SK-N-SH (cell line): ENCODE results near the gene ELP1. TPM values are rescaled to one million over a fixed set of nuclear protein-coding genes. Genes with fewer than 3 reads are reported as not detected.

Source experiments
- CTCF ChIA-PET: fragments of 300-600, 350-600 bp; formaldehyde crosslinking; extraction: SDS; loops from one replicate; lab custom pipeline; 2021; lab: Yijun Ruan, JAX
- POLR2A ChIA-PET: fragments of 350-600 bp; sonication (Branson Sonifier 250); formaldehyde crosslinking; extraction: SDS; loops from one replicate; lab custom pipeline; 2020; ENCODE audit warnings: antibody characterized with exemption, inconsistent platforms; lab: Yijun Ruan, JAX
- DNase-seq: peaks from one replicate; pipeline ENCODE4 v3.0.0; 2012
- H2AFZ ChIP-seq: fragments of 200-600 bp; sonication (generic); 2 replicates; pipeline ENCODE4 v1.8.1; 2016; ENCODE audit warnings: antibody characterized with exemption, mild to moderate bottlenecking, low read depth
- H3F3A ChIP-seq: fragments of 200-600 bp; sonication (generic); replicated peaks from 2 replicates; pipeline ENCODE3; 2016; ENCODE audit warnings: antibody characterized with exemption, mild to moderate bottlenecking; ENCODE audit not compliant: insufficient read depth
- H3K27ac ChIP-seq, 2 experiments: fragments of 200-500 bp in 1 of 2; fragments of 200-600 bp in 1 of 2; sonication (Bioruptor generic) in 1 of 2; sonication (generic), shearing (Covaris generic) in 1 of 2; 2 replicates each; pipeline versions ENCODE4 v1.5.1 to v1.6.1; 2014 to 2016; ENCODE audit warnings: low read depth in 2 of 2, inconsistent platforms in 1 of 2, low read length in 1 of 2, mild to moderate bottlenecking in 1 of 2, mixed read lengths in 1 of 2
- H3K27me3 ChIP-seq: fragments of 200-600 bp; sonication (generic), shearing (Covaris generic); 2 replicates; pipeline ENCODE4 v1.6.1; 2016; ENCODE audit warnings: mixed run types; ENCODE audit not compliant: insufficient read depth
- H3K36me3 ChIP-seq, 2 experiments: fragments of 200-500 bp in 1 of 2; fragments of 200-600 bp in 1 of 2; sonication (Bioruptor generic) in 1 of 2; sonication (generic) in 1 of 2; replicated peaks in 1 of 2; 2 replicates each; pipeline versions ENCODE3 to v1.5.1; 2014 to 2016; ENCODE audit warnings: low read length in 1 of 2, mild to moderate bottlenecking in 1 of 2; ENCODE audit not compliant: insufficient read depth in 2 of 2, control insufficient read depth in 1 of 2
- H3K4me1 ChIP-seq, 2 experiments: fragments of 200-500 bp in 1 of 2; fragments of 200-600 bp in 1 of 2; sonication (Bioruptor generic) in 1 of 2; sonication (generic), shearing (Covaris generic) in 1 of 2; 2 replicates each; pipeline versions ENCODE4 v1.5.1 to v1.6.1; 2014 to 2016; ENCODE audit warnings: low read depth in 1 of 2, low read length in 1 of 2, mixed run types in 1 of 2; ENCODE audit not compliant: insufficient read depth in 2 of 2, control insufficient read depth in 1 of 2
- H3K4me2 ChIP-seq: fragments of 200-600 bp; sonication (generic), shearing (Covaris generic); 2 replicates; pipeline ENCODE4 v1.6.1; 2017; ENCODE audit warnings: mixed run types
- H3K4me3 ChIP-seq, 2 experiments: fragments of 200-500 bp in 1 of 2; fragments of 200-600 bp in 1 of 2; sonication (Bioruptor generic) in 1 of 2; sonication (generic), shearing (Covaris generic) in 1 of 2; 2 replicates each; pipeline versions ENCODE4 v1.5.1 to v1.8.1; 2014 to 2016; ENCODE audit warnings: low read depth in 2 of 2, inconsistent platforms in 1 of 2, low read length in 1 of 2, mild to moderate bottlenecking in 1 of 2, mixed read lengths in 1 of 2, moderate library complexity in 1 of 2
- H3K79me2 ChIP-seq: fragments of 200-600 bp; sonication (generic); 2 replicates; pipeline ENCODE4 v1.8.1; 2017; ENCODE audit warnings: mild to moderate bottlenecking; ENCODE audit not compliant: insufficient read depth
- H3K9ac ChIP-seq: fragments of 200-600 bp; sonication (generic); 2 replicates; pipeline ENCODE4 v1.6.1; 2017; ENCODE audit warnings: mixed run types
- H3K9me2 ChIP-seq: fragments of 200-600 bp; sonication (generic); 2 replicates; pipeline ENCODE4 v1.6.1; 2017; ENCODE audit warnings: mixed run types
- H3K9me3 ChIP-seq: fragments of 200-600 bp; sonication (generic); 2 replicates; pipeline ENCODE4 v1.6.1; 2017; ENCODE audit warnings: mixed run types, mild to moderate bottlenecking, moderate library complexity
- H4K20me1 ChIP-seq: fragments of 200-600 bp; sonication (generic); 2 replicates; pipeline ENCODE4 v1.6.1; 2017; ENCODE audit warnings: mild to moderate bottlenecking, mixed run types; ENCODE audit not compliant: insufficient read depth
- FOSL2 ChIP-seq: IDR thresholded peaks from 2 replicates; pipeline ENCODE4 v1.4.0; 2012; ENCODE audit warnings: low read depth, mild to moderate bottlenecking, moderate library complexity, borderline replicate concordance
- FOXJ3 ChIP-seq: sonication (generic); formaldehyde crosslinking; IDR thresholded peaks from 2 replicates; pipeline ENCODE4 v1.5.1; 2020; ENCODE audit warnings: mild to moderate bottlenecking, missing genetic modification reagents
- FOXM1 ChIP-seq: IDR thresholded peaks from 2 replicates; pipeline ENCODE4 v1.4.0; 2012; ENCODE audit warnings: low read depth, mild to moderate bottlenecking
- GABPA ChIP-seq: IDR thresholded peaks from 2 replicates; pipeline ENCODE4 v1.4.0; 2012; ENCODE audit warnings: low read depth, mild to moderate bottlenecking
- IRF3 ChIP-seq: fragments of 150-350 bp; IDR thresholded peaks from 2 replicates; pipeline ENCODE4 v1.6.1; 2016; ENCODE audit warnings: mild to moderate bottlenecking, low read depth, low read length
- MEF2A ChIP-seq: IDR thresholded peaks from 2 replicates; pipeline ENCODE4 v1.4.0; 2012; ENCODE audit warnings: low read depth, borderline replicate concordance
- MXI1 ChIP-seq: IDR thresholded peaks from 2 replicates; pipeline ENCODE4 v1.6.1; 2012; ENCODE audit warnings: mild to moderate bottlenecking, low read depth, low read length, improper control_type of control experiment
- NFIC ChIP-seq: IDR thresholded peaks from 2 replicates; pipeline ENCODE4 v1.4.0; 2012; ENCODE audit warnings: borderline replicate concordance
- PBX3 ChIP-seq: IDR thresholded peaks from 2 replicates; pipeline ENCODE4; 2012
- POLR2AphosphoS5 ChIP-seq: IDR thresholded peaks from 2 replicates; pipeline ENCODE4 v1.6.1; 2012; ENCODE audit warnings: low read depth, low read length
- RAD21 ChIP-seq: IDR thresholded peaks from 2 replicates; pipeline ENCODE4 v1.6.1; 2012; ENCODE audit warnings: mild to moderate bottlenecking, low read length
- RCOR1 ChIP-seq: fragments of 150-350 bp; IDR thresholded peaks from 2 replicates; pipeline ENCODE4 v1.6.1; 2017; ENCODE audit warnings: antibody characterized with exemption, low read length
- RFX5 ChIP-seq: IDR thresholded peaks from 2 replicates; pipeline ENCODE4 v1.6.1; 2012; ENCODE audit warnings: mild to moderate bottlenecking, improper control_type of control experiment, low read length
- RXRA ChIP-seq: IDR thresholded peaks from 2 replicates; pipeline ENCODE4 v1.4.0; 2012; ENCODE audit warnings: low read depth, mild to moderate bottlenecking, borderline replicate concordance
- SIN3A ChIP-seq: IDR thresholded peaks from 2 replicates; pipeline ENCODE4 v1.6.1; 2012; ENCODE audit warnings: low read depth, mild to moderate bottlenecking, low read length, moderate library complexity, borderline replicate concordance
- SMC3 ChIP-seq: IDR thresholded peaks from 2 replicates; pipeline ENCODE4 v1.6.1; 2012; ENCODE audit warnings: low read depth, low read length, improper control_type of control experiment
- TAF1 ChIP-seq: IDR thresholded peaks from 2 replicates; pipeline ENCODE4 v1.6.1; 2012; ENCODE audit warnings: low read depth, mild to moderate bottlenecking, low read length, moderate library complexity, borderline replicate concordance
- TCF12 ChIP-seq: IDR thresholded peaks from 2 replicates; pipeline ENCODE4 v1.4.0; 2012
- USF1 ChIP-seq: IDR thresholded peaks from 2 replicates; pipeline ENCODE4 v1.4.0; 2012; ENCODE audit warnings: low read depth, borderline replicate concordance
- YY1 ChIP-seq: IDR thresholded peaks from 2 replicates; pipeline ENCODE4 v1.4.0; 2012; ENCODE audit warnings: low read depth, mild to moderate bottlenecking
- WGBS: methylation state at CpG from one replicate; pipeline ENCODE4 v1.1.6; 2017; ENCODE audit warnings: low lambda C conversion rate; 5-methylcytosine and 5-hydroxymethylcytosine counted together
- polyA plus RNA-seq, 3 experiments: library from polyadenylated mRNA; depleted of rRNA; stranded (reverse); fragments of >200 nt; gene quantifications; 2 replicates each; pipeline ENCODE4 v1.2.3, GENCODE V29; 2012
- TF ChIP-seq, protein P1 (sequence below): IDR thresholded peaks from 2 replicates; pipeline ENCODE4 v1.4.0; 2012; ENCODE audit warnings: low read depth, borderline replicate concordance
- TF ChIP-seq, protein P2 (sequence below): fragments of 150-350 bp; IDR thresholded peaks from 2 replicates; pipeline ENCODE4 v1.6.1; 2017; ENCODE audit warnings: antibody characterized with exemption, low read length, low read depth, borderline replicate concordance
- TF ChIP-seq, protein P3 (sequence below): IDR thresholded peaks from 2 replicates; pipeline ENCODE4 v1.6.1; 2012; ENCODE audit warnings: mild to moderate bottlenecking, low read depth, low read length, moderate library complexity

The ELP1 gene
- polyA plus RNA-seq, 1 of the 3 experiments (the other 2 are of a cell fraction): 19.1 TPM

DNA sequence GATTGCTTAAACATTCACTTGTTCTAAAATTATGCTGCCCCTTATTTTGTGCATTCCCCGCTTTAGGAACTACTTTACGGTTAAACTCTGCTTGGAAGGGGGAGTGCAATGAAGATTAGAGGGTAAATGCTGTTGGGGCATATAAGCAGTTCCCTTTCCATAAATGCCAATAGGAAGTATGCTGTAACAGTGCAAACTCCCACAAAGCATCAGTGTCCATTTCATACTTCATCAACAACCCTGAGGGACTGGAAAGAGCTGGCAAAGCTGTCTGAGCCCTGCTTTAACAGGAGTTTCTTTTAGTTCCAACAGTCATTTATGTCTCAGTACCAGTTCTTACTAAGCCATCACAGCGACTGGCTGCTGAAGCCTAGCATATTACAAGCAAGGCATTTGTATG lies 70.0 kb downstream of the ELP1 start (continued):
- TF ChIP-seq, protein P1, sequence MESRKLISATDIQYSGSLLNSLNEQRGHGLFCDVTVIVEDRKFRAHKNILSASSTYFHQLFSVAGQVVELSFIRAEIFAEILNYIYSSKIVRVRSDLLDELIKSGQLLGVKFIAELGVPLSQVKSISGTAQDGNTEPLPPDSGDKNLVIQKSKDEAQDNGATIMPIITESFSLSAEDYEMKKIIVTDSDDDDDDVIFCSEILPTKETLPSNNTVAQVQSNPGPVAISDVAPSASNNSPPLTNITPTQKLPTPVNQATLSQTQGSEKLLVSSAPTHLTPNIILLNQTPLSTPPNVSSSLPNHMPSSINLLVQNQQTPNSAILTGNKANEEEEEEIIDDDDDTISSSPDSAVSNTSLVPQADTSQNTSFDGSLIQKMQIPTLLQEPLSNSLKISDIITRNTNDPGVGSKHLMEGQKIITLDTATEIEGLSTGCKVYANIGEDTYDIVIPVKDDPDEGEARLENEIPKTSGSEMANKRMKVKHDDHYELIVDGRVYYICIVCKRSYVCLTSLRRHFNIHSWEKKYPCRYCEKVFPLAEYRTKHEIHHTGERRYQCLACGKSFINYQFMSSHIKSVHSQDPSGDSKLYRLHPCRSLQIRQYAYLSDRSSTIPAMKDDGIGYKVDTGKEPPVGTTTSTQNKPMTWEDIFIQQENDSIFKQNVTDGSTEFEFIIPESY: no peak
- TF ChIP-seq TAF1: no peak
- TF ChIP-seq YY1: no peak
- no peak for TF ChIP-seq SMC3
- no peak for TF ChIP-seq RCOR1
- TF ChIP-seq FOSL2: no peak
- no peak for TF ChIP-seq RAD21

GRCh38 chr9:108861997-108862396 lies 71.9 kb downstream of the ELP1 start, which contains the start of gene ACTL7A:
Gene ACTL7A, plus strand, starts transcription at chr9:108862266. Its CDS starts 57 bp downstream, at chr9:108862323.
- 77% methylated on average over 3 of the region's 3 CpGs for WGBS
- Histone ChIP-seq H3F3A (no peaks in the 10 kb centered on the region), H2AFZ (no peak within 1 kb of the TSS), H3K4me3 (no peak within 1 kb of the TSS), H3K4me1 (no peaks in the 10 kb centered on the region), H3K27me3 (no peaks in the 10 kb centered on the region), H4K20me1 (no peaks in the 10 kb centered on the region), H3K79me2 (no peaks in the 10 kb centered on the region), H3K4me2 (no peak within 1 kb of the TSS), H3K27ac (no peak within 1 kb of the TSS), H3K9ac (no peak within 1 kb of the TSS), H3K9me2 (no peaks in the 10 kb centered on the region), H3K36me3 (no peaks in the 10 kb centered on the region), H3K9me3 (no peaks in the 10 kb centered on the region)
- ChIA-PET CTCF (no interaction called here), POLR2A (no interaction called here)
- TF ChIP-seq POLR2AphosphoS5: no peak
- no peak for TF ChIP-seq USF1
- TF ChIP-seq, protein P2, sequence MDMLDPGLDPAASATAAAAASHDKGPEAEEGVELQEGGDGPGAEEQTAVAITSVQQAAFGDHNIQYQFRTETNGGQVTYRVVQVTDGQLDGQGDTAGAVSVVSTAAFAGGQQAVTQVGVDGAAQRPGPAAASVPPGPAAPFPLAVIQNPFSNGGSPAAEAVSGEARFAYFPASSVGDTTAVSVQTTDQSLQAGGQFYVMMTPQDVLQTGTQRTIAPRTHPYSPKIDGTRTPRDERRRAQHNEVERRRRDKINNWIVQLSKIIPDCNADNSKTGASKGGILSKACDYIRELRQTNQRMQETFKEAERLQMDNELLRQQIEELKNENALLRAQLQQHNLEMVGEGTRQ: no peak
- TF ChIP-seq FOXJ3 (CRISPR knock-in tag): no peak
- TF ChIP-seq, protein P3, sequence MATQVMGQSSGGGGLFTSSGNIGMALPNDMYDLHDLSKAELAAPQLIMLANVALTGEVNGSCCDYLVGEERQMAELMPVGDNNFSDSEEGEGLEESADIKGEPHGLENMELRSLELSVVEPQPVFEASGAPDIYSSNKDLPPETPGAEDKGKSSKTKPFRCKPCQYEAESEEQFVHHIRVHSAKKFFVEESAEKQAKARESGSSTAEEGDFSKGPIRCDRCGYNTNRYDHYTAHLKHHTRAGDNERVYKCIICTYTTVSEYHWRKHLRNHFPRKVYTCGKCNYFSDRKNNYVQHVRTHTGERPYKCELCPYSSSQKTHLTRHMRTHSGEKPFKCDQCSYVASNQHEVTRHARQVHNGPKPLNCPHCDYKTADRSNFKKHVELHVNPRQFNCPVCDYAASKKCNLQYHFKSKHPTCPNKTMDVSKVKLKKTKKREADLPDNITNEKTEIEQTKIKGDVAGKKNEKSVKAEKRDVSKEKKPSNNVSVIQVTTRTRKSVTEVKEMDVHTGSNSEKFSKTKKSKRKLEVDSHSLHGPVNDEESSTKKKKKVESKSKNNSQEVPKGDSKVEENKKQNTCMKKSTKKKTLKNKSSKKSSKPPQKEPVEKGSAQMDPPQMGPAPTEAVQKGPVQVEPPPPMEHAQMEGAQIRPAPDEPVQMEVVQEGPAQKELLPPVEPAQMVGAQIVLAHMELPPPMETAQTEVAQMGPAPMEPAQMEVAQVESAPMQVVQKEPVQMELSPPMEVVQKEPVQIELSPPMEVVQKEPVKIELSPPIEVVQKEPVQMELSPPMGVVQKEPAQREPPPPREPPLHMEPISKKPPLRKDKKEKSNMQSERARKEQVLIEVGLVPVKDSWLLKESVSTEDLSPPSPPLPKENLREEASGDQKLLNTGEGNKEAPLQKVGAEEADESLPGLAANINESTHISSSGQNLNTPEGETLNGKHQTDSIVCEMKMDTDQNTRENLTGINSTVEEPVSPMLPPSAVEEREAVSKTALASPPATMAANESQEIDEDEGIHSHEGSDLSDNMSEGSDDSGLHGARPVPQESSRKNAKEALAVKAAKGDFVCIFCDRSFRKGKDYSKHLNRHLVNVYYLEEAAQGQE: no peak
- no peak for TF ChIP-seq SIN3A
- no peak for TF ChIP-seq TCF12
- no peak for TF ChIP-seq IRF3
- no peak for TF ChIP-seq FOSL2
- TF ChIP-seq YY1: no peak
- no peak for TF ChIP-seq MXI1
- TF ChIP-seq PBX3: no peak
- no peak for TF ChIP-seq NFIC
- no peak for TF ChIP-seq FOXM1
- TF ChIP-seq GABPA: no peak
- TF ChIP-seq MEF2A: no peak
- TF ChIP-seq RXRA: no peak
- no peak for TF ChIP-seq RFX5
- DNase-seq: no peak
